Measurements from ENCODE around the gene CHAC1.

The CHAC1 gene

GRCh38 chr15:40921949-40922607, 31.2 kb upstream of the CHAC1 start:
- Histone ChIP-seq H3K4me3 (replicated peaks; ENCODE audit: insufficient read depth, low read length) (no peak overlapping the region), H3K27me3 (ENCODE audit: insufficient read depth, poor library complexity, severe bottlenecking) (peaks cover 12% of the 10 kb centered on the region), H3K27ac (replicated peaks) (no peak overlapping the region)
- no peak for DNase-seq (ENCODE audit: low read depth in 1 of 2, low spot score in 1 of 2)
- TF ChIP-seq POLR2AphosphoS5 (IDR thresholded peaks at IDR 0.05; ENCODE audit: low read depth) = no peak
- TF ChIP-seq, protein P1, sequence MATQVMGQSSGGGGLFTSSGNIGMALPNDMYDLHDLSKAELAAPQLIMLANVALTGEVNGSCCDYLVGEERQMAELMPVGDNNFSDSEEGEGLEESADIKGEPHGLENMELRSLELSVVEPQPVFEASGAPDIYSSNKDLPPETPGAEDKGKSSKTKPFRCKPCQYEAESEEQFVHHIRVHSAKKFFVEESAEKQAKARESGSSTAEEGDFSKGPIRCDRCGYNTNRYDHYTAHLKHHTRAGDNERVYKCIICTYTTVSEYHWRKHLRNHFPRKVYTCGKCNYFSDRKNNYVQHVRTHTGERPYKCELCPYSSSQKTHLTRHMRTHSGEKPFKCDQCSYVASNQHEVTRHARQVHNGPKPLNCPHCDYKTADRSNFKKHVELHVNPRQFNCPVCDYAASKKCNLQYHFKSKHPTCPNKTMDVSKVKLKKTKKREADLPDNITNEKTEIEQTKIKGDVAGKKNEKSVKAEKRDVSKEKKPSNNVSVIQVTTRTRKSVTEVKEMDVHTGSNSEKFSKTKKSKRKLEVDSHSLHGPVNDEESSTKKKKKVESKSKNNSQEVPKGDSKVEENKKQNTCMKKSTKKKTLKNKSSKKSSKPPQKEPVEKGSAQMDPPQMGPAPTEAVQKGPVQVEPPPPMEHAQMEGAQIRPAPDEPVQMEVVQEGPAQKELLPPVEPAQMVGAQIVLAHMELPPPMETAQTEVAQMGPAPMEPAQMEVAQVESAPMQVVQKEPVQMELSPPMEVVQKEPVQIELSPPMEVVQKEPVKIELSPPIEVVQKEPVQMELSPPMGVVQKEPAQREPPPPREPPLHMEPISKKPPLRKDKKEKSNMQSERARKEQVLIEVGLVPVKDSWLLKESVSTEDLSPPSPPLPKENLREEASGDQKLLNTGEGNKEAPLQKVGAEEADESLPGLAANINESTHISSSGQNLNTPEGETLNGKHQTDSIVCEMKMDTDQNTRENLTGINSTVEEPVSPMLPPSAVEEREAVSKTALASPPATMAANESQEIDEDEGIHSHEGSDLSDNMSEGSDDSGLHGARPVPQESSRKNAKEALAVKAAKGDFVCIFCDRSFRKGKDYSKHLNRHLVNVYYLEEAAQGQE (IDR thresholded peaks at IDR 0.05; ENCODE audit: insufficient replicate concordance, low read depth) = peak; percentile 81

DNA sequence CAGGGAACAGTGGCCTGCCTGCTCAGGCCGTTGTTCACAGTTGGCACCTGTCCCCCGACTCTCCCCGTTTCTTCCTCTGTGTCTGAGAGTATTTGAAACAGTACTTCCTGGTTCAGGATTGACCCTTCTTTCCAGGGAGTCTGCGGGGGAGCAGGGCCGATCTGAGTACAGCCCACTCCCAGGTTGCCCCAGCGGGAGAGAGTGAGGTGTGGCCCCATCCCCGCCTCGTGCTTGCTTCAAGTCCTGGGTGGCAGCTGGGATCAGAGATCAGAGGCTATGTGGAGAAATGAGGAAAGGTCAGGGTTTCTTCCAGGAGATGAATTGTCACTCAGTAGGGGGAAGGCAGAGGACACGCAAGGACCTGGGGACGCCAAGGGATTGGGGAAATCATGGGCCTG, 30.7 kb upstream of the CHAC1 start:
- no peak for DNase-seq (ENCODE audit: low read depth in 1 of 2, low spot score in 1 of 2)
- no peak overlapping the region for H3K4me3 ChIP-seq (replicated peaks; ENCODE audit: insufficient read depth, low read length)
- no peak overlapping the region for H3K27ac ChIP-seq (replicated peaks)
- peaks cover 16% of the 10 kb centered on the region for H3K27me3 ChIP-seq (ENCODE audit: insufficient read depth, poor library complexity, severe bottlenecking)
- TF ChIP-seq SPI1 (IDR thresholded peaks at IDR 0.05; ENCODE audit: borderline replicate concordance, low read depth) (no peak), POLR2AphosphoS5 (IDR thresholded peaks at IDR 0.05; ENCODE audit: low read depth) (no peak), CTCF (IDR thresholded peaks at IDR 0.05; ENCODE audit: insufficient read depth, low read length) (no peak), GABPA (IDR thresholded peaks at IDR 0.05; ENCODE audit: low read depth) (no peak)
- TF ChIP-seq, protein P1 (IDR thresholded peaks at IDR 0.05; ENCODE audit: insufficient replicate concordance, low read depth) = no peak

- H3K4me3 ChIP-seq (replicated peaks; ENCODE audit: insufficient read depth, low read length) = no peak overlapping the region
- DNase-seq (ENCODE audit: low read depth in 1 of 2, low spot score in 1 of 2) = no peak
- H3K27ac ChIP-seq (replicated peaks) = no peak overlapping the region
- peaks cover 17% of the 10 kb centered on the region for H3K27me3 ChIP-seq (ENCODE audit: insufficient read depth, poor library complexity, severe bottlenecking)
- no peak for TF ChIP-seq POLR2AphosphoS5 (IDR thresholded peaks at IDR 0.05; ENCODE audit: low read depth)
- TF ChIP-seq GABPA (IDR thresholded peaks at IDR 0.05; ENCODE audit: low read depth) = no peak
- no peak for TF ChIP-seq CTCF (IDR thresholded peaks at IDR 0.05; ENCODE audit: insufficient read depth, low read length)
- TF ChIP-seq, protein P1 (IDR thresholded peaks at IDR 0.05; ENCODE audit: insufficient replicate concordance, low read depth) = no peak
- TF ChIP-seq SPI1 (IDR thresholded peaks at IDR 0.05; ENCODE audit: borderline replicate concordance, low read depth) = no peak
These were observed 29.7 kb upstream of the CHAC1 start for GRCh38 chr15:40923551-40923950.

Measured in HL-60 (cell line).